Retinal pigment epithelial cell (primary cell): ENCODE measurements around the gene SEC14L2.

ENCODE experiments used
- DNase-seq: peaks from one replicate; pipeline ENCODE4 v3.0.0-alpha.2; 2010; ENCODE audit warnings: low read depth
- H3K4me3 ChIP-seq: 2 replicates; pipeline ENCODE4 v1.5.1; 2011; ENCODE audit warnings: mild to moderate bottlenecking, low read length, control low read depth, moderate library complexity
- TF ChIP-seq, protein P1 (sequence below): conservative IDR thresholded peaks from 2 replicates; pipeline ENCODE4 v1.5.1; 2011; ENCODE audit warnings: low read depth, low read length, control low read depth, inconsistent platforms

Gene SEC14L2

DNA sequence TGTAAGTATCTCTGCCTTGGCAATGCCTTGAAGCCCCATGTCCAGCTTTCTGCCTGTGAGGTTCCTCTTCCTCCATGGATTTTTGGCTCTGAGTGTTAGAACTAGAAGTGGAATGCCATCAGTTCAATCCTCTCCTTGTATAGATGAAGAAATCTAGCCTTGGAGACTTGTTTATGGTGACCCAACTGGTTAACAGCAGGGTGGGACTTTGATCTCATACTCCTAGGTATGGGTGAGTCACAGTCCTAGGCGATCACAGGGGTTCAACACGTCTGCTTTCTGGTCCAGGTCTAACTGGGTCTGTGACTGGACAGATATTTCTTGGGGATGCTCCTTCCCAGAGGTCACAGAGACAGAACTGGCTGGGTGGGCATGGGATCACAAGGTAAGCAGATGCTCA lies 19.6 kb downstream of the SEC14L2 start:
- no peak for DNase-seq
- TF ChIP-seq, protein P1, sequence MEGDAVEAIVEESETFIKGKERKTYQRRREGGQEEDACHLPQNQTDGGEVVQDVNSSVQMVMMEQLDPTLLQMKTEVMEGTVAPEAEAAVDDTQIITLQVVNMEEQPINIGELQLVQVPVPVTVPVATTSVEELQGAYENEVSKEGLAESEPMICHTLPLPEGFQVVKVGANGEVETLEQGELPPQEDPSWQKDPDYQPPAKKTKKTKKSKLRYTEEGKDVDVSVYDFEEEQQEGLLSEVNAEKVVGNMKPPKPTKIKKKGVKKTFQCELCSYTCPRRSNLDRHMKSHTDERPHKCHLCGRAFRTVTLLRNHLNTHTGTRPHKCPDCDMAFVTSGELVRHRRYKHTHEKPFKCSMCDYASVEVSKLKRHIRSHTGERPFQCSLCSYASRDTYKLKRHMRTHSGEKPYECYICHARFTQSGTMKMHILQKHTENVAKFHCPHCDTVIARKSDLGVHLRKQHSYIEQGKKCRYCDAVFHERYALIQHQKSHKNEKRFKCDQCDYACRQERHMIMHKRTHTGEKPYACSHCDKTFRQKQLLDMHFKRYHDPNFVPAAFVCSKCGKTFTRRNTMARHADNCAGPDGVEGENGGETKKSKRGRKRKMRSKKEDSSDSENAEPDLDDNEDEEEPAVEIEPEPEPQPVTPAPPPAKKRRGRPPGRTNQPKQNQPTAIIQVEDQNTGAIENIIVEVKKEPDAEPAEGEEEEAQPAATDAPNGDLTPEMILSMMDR: no peak
- H3K4me3 ChIP-seq: no peak overlapping the region

DNA sequence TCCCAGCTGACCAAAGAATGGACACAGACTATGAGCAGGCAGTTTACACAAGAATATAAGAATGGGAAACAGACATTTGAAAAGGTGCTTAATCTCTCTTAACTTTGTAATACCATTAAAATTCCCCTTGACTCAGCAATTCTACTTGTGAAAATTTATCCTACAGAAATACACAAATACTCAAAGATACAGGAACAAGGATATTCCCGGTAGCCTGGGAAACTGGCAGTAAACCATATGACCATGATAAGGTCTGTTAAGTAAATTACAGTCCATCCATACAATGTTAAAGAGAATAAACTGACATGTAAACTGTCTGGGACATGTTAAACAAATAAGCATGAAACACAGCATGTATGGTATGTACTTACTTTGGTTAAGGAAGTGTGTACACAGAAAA lies 20.0 kb downstream of the SEC14L2 start:
- no peak for DNase-seq
- TF ChIP-seq, protein P1: no peak
- no peak overlapping the region for H3K4me3 ChIP-seq

DNA sequence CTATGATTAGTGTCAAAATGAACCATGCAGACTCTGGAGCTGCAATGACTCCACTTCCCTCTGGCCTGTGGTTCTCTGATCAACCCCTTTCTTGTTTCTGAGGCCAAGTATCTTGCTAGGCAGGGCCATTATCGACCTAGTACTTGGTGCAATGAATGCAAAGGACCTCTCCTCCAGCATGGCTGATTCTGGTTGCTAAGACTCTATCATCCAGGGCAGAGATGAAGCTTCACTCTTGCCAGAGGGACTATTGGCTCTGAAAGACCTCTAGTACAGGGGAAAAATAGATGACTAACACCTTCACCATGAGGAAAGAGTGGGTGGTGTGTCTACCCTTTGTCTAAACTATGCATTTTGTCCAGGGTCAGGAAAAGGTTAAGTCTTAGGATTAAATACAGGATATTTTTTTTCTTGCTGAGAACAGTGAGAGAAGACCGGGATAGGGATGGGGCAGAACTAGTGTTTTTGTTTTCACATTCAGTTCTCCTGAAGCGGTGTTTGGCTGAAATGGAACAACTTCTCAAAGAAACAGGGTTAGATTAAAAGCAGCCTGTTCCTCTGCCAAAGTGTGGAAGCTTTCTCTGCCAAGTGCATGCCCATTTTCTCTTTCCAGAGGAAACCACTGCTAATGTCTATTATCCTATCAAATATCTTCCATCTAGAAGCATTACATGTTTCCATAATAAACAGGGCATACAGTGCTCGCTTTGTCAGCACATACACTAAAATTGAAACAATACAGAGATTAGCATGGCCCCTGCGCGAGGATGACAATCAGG lies 23.7 kb downstream of the SEC14L2 start:
- no peak overlapping the region for H3K4me3 ChIP-seq
- TF ChIP-seq, protein P1: no peak
- DNase-seq: peak; percentile 90

DNA sequence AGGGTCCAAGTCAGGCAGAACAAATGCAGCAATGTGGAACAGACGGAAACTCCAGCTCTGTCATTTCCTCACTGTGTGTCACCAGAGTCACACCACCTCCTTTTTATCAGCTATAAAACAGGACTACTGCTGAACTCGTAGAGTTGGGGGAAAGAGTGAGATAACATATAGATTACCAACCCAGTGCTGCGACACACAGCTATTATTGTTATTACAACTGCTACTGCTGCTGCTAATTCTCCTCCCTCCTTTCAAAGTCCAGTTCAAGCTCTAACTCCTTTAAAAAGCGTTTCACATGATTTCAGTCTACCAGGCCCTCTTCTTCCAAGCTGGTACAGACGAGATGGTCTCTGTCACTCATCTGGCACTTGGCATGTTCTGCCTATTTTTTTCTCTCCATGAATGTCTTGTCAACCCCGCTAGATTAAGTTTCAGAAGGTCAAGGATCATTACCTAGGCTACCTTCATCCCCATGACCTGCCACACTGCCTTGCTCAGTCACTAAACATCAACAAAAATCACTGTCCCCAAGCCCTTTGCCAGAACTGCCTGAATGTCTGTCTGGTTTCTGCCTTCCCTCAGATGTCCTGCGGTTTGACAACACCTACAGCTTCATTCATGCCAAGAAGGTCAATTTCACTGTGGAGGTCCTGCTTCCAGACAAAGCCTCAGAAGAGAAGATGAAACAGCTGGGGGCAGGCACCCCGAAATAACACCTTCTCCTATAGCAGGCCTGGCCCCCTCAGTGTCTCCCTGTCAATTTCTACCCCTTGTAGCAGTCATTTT lies 25.1 kb downstream of the SEC14L2 start:
- TF ChIP-seq, protein P1: no peak
- DNase-seq: no peak
- H3K4me3 ChIP-seq: no peak overlapping the region

DNA sequence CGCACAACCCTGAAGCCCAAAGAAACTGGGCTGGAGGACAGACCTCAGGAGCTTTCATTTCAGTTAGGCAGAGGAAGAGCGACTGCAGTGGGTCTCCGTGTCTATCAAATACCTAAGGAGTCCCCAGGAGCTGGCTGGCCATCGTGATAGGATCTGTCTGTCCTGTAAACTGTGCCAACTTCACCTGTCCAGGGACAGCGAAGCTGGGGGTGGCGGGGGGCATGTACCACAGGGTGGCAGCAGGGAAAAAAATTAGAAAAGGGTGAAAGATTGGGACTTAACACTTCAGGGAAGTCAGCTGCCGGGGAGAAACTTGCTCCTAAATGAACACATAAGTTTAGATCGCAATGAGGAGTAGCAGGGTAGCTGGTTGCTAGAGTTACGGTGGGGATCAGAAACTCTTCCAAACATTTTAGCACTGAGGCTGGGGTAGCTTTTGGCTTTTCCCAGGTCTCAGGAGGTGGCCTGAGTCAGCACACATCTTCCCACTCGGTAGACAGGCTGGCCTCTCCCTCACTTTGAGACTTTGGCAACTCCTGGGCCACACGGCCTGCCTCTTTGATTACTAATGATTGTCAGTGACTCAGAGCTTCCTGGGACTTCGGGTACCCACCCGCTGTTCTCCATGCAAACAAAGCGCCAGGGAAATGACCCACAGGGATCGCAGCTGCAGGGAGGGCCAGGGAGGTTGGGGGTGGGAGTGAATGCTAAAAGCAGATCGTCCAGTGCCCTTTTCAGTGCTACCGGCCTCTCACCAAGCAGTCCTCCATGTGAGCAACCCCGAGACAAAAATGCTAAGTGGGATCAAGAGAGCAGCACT lies 25.9 kb downstream of the SEC14L2 start:
- DNase-seq: peak; percentile 78
- H3K4me3 ChIP-seq: peak overlapping the region; percentile 42
- TF ChIP-seq, protein P1: no peak

DNA sequence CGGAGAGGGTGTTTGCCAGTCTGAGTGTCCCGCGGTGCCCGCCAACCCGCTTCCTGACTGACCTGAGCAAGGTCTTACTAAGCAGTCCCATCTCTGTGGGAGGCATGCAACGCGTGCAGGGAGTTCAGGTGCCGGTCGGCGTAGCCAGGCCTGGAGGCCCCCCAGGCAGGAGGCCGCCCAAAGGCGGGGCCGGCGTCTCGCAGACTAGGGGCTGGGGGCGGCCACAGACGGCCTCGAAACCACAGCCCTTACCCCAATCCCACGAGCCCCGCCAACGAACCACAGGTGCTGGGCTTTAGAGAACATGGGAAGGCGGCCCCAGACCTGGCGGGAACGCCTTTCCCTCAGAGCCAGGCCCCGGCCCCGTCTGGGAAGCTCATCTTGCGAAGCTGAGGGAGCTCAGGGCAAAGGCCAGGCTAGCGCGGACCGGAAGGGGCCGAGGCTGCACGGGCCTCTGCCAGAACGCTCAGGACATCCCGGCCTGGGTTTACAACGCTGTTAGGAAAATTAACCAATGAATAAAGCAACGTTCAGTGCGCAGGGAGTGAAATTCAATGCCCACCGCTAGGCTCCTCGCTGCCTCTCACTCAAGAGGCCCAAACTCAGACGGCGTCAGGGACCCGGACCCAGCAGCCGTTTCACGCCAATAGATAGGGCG lies 26.6 kb downstream of the SEC14L2 start:
- TF ChIP-seq, protein P1: no peak
- DNase-seq: no peak
- peak overlapping the region; percentile 42 for H3K4me3 ChIP-seq
